PC-3 (cell line): Measurements from ENCODE around the gene RPRD1A.

Source experiments
- EZH2 ChIP-seq: fragments of 300-600 bp; sonication (generic); IDR thresholded peaks from one replicate; pipeline ENCODE4 v1.6.1; 2017; ENCODE audit warnings: antibody characterized with exemption, mild to moderate bottlenecking, low read length; ENCODE audit not compliant: unreplicated experiment
- EZH2phosphoT487 ChIP-seq: fragments of 300-600 bp; sonication (generic); IDR thresholded peaks from 2 replicates; pipeline ENCODE4 v1.6.1; 2018; ENCODE audit warnings: mild to moderate bottlenecking, antibody characterized with exemption, low read length, borderline replicate concordance
- TF ChIP-seq, protein P1 (sequence below): fragments of 300-600 bp; sonication (generic); conservative IDR thresholded peaks from 2 replicates; pipeline ENCODE4 v1.5.1; 2017; ENCODE audit warnings: antibody characterized with exemption, low read depth, mild to moderate bottlenecking, low read length

DNA sequence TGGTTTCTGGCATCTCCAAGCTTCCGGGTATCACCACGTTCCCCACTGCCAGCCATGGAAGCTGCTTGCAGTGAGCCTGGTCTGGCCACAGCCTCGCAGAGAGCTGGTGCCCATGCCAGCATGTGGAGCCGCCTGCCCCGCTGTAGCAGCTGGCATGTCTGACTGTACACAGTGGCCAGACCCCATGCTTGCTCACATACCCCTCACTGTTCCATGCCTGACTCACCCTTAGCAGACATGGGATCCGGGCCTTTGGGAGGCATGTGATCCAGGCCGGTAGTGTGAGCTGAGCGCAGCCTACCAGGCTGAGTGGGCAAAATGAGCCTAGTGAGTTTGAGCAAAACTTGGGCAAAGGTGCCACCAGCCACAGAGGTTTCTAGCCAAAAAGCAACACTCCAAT, 18.8 kb upstream of the RPRD1A start:
- no peak for TF ChIP-seq EZH2
- TF ChIP-seq, protein P1, sequence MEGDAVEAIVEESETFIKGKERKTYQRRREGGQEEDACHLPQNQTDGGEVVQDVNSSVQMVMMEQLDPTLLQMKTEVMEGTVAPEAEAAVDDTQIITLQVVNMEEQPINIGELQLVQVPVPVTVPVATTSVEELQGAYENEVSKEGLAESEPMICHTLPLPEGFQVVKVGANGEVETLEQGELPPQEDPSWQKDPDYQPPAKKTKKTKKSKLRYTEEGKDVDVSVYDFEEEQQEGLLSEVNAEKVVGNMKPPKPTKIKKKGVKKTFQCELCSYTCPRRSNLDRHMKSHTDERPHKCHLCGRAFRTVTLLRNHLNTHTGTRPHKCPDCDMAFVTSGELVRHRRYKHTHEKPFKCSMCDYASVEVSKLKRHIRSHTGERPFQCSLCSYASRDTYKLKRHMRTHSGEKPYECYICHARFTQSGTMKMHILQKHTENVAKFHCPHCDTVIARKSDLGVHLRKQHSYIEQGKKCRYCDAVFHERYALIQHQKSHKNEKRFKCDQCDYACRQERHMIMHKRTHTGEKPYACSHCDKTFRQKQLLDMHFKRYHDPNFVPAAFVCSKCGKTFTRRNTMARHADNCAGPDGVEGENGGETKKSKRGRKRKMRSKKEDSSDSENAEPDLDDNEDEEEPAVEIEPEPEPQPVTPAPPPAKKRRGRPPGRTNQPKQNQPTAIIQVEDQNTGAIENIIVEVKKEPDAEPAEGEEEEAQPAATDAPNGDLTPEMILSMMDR, result no peak
- TF ChIP-seq EZH2phosphoT487, result no peak
